Endodermal cell (in vitro differentiated cells): ENCODE measurements around the gene OSM. TPM values are rescaled to one million over a fixed set of nuclear protein-coding genes. Genes with fewer than 3 reads are reported as not detected.

Source experiments
- DNase-seq: peaks from one replicate; pipeline ENCODE4 v3.0.0-alpha.2; 2017
- H3K27ac ChIP-seq: 2 replicates; pipeline ENCODE4 v1.5.1; 2013; ENCODE audit warnings: mild to moderate bottlenecking, low read depth, low read length, moderate library complexity
- H3K27me3 ChIP-seq: 2 replicates; pipeline ENCODE4 v1.6.1; 2013; ENCODE audit warnings: mild to moderate bottlenecking, low read length, moderate library complexity; ENCODE audit not compliant: insufficient read depth, control insufficient read depth, poor library complexity, severe bottlenecking
- H3K36me3 ChIP-seq: 2 replicates; pipeline ENCODE4 v1.7.0; 2013; ENCODE audit warnings: mild to moderate bottlenecking, low read length, moderate library complexity; ENCODE audit not compliant: control insufficient read depth, insufficient read depth
- H3K4me1 ChIP-seq: one replicate; pipeline ENCODE4 v1.7.0; 2013; ENCODE audit warnings: low read length; ENCODE audit not compliant: control insufficient read depth, insufficient read depth
- H3K4me3 ChIP-seq: 2 replicates; pipeline ENCODE4 v1.5.1; 2013; ENCODE audit warnings: mild to moderate bottlenecking, low read length, moderate library complexity
- H3K9ac ChIP-seq: 2 replicates; pipeline ENCODE4 v1.6.1; 2013; ENCODE audit warnings: mild to moderate bottlenecking, low read length, moderate library complexity; ENCODE audit not compliant: poor library complexity, severe bottlenecking; ENCODE audit errors: extremely low read depth
- H3K9me3 ChIP-seq: 2 replicates; pipeline ENCODE4 v1.6.1; 2013; ENCODE audit warnings: mild to moderate bottlenecking, low read length, moderate library complexity; ENCODE audit not compliant: control insufficient read depth
- H3K27ac Mint-ChIP-seq: 2 replicates; pipeline ENCODE4 v1.8.0; 2020; ENCODE audit warnings: mixed read lengths
- H3K27me3 Mint-ChIP-seq: 2 replicates; pipeline ENCODE4 v1.8.0; 2021; ENCODE audit warnings: mild to moderate bottlenecking, mixed read lengths; ENCODE audit not compliant: insufficient read depth
- H3K36me3 Mint-ChIP-seq: 2 replicates; pipeline ENCODE4 v1.8.0; 2020; ENCODE audit warnings: low read depth, mixed read lengths
- H3K4me1 Mint-ChIP-seq: 2 replicates; pipeline ENCODE4 v1.8.0; 2020; ENCODE audit warnings: mixed read lengths
- H3K4me3 Mint-ChIP-seq: 2 replicates; pipeline ENCODE4 v1.8.0; 2020; ENCODE audit warnings: mild to moderate bottlenecking, moderate library complexity, mixed read lengths
- H3K9me3 Mint-ChIP-seq: 2 replicates; pipeline ENCODE4 v1.8.0; 2020; ENCODE audit warnings: mild to moderate bottlenecking, mixed read lengths
- CTCF ChIP-seq: fragments of 200-600 bp; sonication (generic); conservative IDR thresholded peaks from 2 replicates; pipeline ENCODE4 v1.5.0; 2021; ENCODE audit warnings: antibody characterized with exemption, mild to moderate bottlenecking
- WGBS, 2 experiments: methylation state at CpG; one replicate each; pipeline versions ENCODE4 v1.1.5 to v1.1.7; 2013; ENCODE audit warnings: missing lambda C conversion rate in 2 of 2, mixed read lengths in 1 of 2; ENCODE audit not compliant: insufficient coverage in 1 of 2, insufficient read length in 1 of 2; 5-methylcytosine and 5-hydroxymethylcytosine counted together
- total RNA-seq, 2 donors: library from RNA; stranded (reverse); fragmentation: NEBNext Ultra II Directional in 1 of 2; extraction: Animal tissue kit (Norgen Biotek cat#: 25700) in 1 of 2; gene quantifications; 2 replicates in 1 of 2; 3 replicates in 1 of 2; pipeline ENCODE4 v1.2.1, GENCODE V29; 2021

OSM gene
- total RNA-seq, 2 donors from 2014 or later: not detected

GRCh38 chr22:30297276-30297990, 30.8 kb upstream of the OSM start:
- no peaks in the 10 kb centered on the region for H3K4me1 Mint-ChIP-seq
- no peak overlapping the region for H3K4me3 Mint-ChIP-seq
- no peaks in the 10 kb centered on the region for H3K9me3 Mint-ChIP-seq
- Histone ChIP-seq H3K36me3 (peaks cover 13% of the 10 kb centered on the region), H3K4me3 (no peak overlapping the region), H3K9me3 (no peaks in the 10 kb centered on the region), H3K4me1 (no peaks in the 10 kb centered on the region), H3K9ac (no peak overlapping the region), H3K27me3 (no peaks in the 10 kb centered on the region), H3K27ac (no peak overlapping the region)
- no peaks in the 10 kb centered on the region for H3K27me3 Mint-ChIP-seq
- no peak for DNase-seq
- peaks cover 28% of the 10 kb centered on the region for H3K36me3 Mint-ChIP-seq
- no peak for TF ChIP-seq CTCF
- 94 to 96% methylated on average over 9 to 11 of the region's 11 CpGs for WGBS, 2 experiments
- no peak overlapping the region for H3K27ac Mint-ChIP-seq

- DNase-seq: no peak
- H3K27ac ChIP-seq: no peak overlapping the region
- Mint-ChIP-seq H3K9me3 (no peaks in the 10 kb centered on the region), H3K4me3 (no peak overlapping the region), H3K27me3 (no peaks in the 10 kb centered on the region), H3K27ac (no peak overlapping the region), H3K36me3 (peaks cover 28% of the 10 kb centered on the region), H3K4me1 (no peaks in the 10 kb centered on the region)
- no peak overlapping the region for H3K4me3 ChIP-seq
- no peaks in the 10 kb centered on the region for H3K4me1 ChIP-seq
- no peaks in the 10 kb centered on the region for H3K9me3 ChIP-seq
- WGBS, 2 experiments: 77 to 89% methylated on average over 2 to 3 of the region's 3 CpGs
- H3K27me3 ChIP-seq: no peaks in the 10 kb centered on the region
- TF ChIP-seq CTCF: no peak
- H3K36me3 ChIP-seq: peaks cover 19% of the 10 kb centered on the region
- H3K9ac ChIP-seq: no peak overlapping the region
Observed at GRCh38 chr22:30296833-30297232, 30.2 kb upstream of the OSM start.

- no peak overlapping the region for H3K4me3 Mint-ChIP-seq
Observed at GRCh38 chr22:30296324-30296723, 29.7 kb upstream of the OSM start.

More at GRCh38 chr22:30296324-30296723, 29.7 kb upstream of the OSM start:
- Histone ChIP-seq H3K4me1 (no peaks in the 10 kb centered on the region), H3K4me3 (no peak overlapping the region), H3K27me3 (no peaks in the 10 kb centered on the region), H3K27ac (no peak overlapping the region), H3K9ac (no peak overlapping the region), H3K36me3 (peaks cover 23% of the 10 kb centered on the region), H3K9me3 (no peaks in the 10 kb centered on the region)
- no peak for DNase-seq
- TF ChIP-seq CTCF: no peak
- Mint-ChIP-seq H3K4me1 (no peaks in the 10 kb centered on the region), H3K9me3 (no peaks in the 10 kb centered on the region), H3K36me3 (peaks cover 28% of the 10 kb centered on the region), H3K27ac (no peak overlapping the region), H3K27me3 (no peaks in the 10 kb centered on the region)
- 95 to 100% methylated on average over 2 to 4 of the region's 4 CpGs for WGBS, 2 experiments
